ENCODE data around the gene SLC25A47.

The SLC25A47 gene

DNA sequence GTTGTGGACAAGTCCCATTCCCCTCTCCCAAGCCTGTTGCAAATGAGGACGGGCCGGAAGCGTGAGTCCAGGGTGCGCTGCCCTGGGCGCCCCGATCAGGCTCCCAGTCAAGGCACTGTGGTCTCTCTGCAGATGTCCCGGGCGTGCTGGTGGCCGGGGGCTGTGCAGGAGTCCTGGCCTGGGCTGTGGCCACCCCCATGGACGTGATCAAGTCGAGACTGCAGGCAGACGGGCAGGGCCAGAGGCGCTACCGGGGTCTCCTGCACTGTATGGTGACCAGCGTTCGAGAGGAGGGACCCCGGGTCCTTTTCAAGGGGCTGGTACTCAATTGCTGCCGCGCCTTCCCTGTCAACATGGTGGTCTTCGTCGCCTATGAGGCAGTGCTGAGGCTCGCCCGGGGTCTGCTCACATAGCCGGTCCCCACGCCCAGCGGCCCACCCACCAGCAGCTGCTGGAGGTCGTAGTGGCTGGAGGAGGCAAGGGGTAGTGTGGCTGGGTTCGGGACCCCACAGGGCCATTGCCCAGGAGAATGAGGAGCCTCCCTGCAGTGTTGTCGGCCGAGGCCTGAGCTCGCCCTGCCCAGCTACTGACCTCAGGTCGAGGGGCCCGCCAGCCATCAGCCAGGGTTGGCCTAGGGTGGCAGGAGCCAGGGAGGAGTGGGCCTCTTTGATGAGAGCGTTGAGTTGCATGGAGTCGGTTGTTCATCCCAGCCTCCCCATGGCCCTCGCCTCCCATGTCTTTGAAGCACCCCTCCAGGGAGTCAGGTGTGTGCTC, 6.3 kb downstream of the SLC25A47 start:
- no peaks in the 10 kb centered on the region for H3K9me3 ChIP-seq (ENCODE audit: control insufficient read depth, insufficient read depth, low read depth, low read length)
- peaks cover 15% of the 10 kb centered on the region for H3K36me3 ChIP-seq (ENCODE audit: control insufficient read depth, insufficient read depth, low read length)

GRCh38 chr14:100330007-100330344, 6.8 kb downstream of the SLC25A47 start:
- H3K4me3 ChIP-seq (ENCODE audit: low read depth, low read length) = no peak overlapping the region
- H3K9me3 ChIP-seq (ENCODE audit: control insufficient read depth, insufficient read depth, low read depth, low read length) = no peaks in the 10 kb centered on the region
- no peak overlapping the region for H3K27ac ChIP-seq (ENCODE audit: low read depth, low read length)
- H3K4me1 ChIP-seq (ENCODE audit: control insufficient read depth, insufficient read depth, low read length) = no peaks in the 10 kb centered on the region; the same call in 1 of the 2 replicates
- no peaks in the 10 kb centered on the region for H3K27me3 ChIP-seq (ENCODE audit: control insufficient read depth, insufficient read depth, low read length)
- no peak overlapping the region for H3K9ac ChIP-seq (ENCODE audit: low read length)
- peaks cover 21% of the 10 kb centered on the region for H3K36me3 ChIP-seq (ENCODE audit: control insufficient read depth, insufficient read depth, low read length)

More for the DNA sequence above, 6.3 kb downstream of the SLC25A47 start:
- H3K27ac ChIP-seq (ENCODE audit: low read depth, low read length) = no peak overlapping the region
- no peaks in the 10 kb centered on the region; the same call in 1 of the 2 replicates for H3K4me1 ChIP-seq (ENCODE audit: control insufficient read depth, insufficient read depth, low read length)
- H3K27me3 ChIP-seq (ENCODE audit: control insufficient read depth, insufficient read depth, low read length) = no peaks in the 10 kb centered on the region
- no peak overlapping the region for H3K9ac ChIP-seq (ENCODE audit: low read length)
- no peak overlapping the region for H3K4me3 ChIP-seq (ENCODE audit: low read depth, low read length)

DNA sequence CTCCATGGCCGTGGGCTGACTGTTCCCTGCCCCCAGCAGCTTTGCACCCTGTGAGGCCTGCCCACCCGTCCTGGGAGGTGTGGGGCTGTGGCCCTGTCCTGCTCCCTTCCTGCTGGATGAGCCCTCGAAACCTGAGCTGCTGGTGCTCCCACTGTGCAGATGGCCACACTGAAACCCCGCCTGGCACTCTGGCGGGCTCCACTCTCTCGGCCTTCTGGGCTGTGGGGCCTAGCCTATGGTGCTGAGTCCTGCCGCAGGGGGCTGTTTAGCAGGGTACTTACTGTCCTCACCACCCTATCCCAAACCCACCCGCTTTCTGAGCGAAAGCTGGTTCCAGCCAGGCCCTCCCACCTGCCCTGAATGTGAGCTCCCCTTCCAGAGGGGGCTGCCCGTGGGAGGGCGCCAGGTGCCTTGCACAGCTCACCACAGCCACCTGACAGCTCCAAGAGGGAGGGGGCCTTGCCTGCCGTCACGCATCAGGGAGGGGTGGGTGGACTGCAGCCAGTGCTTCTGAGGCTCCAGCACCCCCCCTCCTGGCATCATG, 7.3 kb downstream of the SLC25A47 start:
- no peaks in the 10 kb centered on the region; the same call in 1 of the 2 replicates for H3K4me1 ChIP-seq (ENCODE audit: control insufficient read depth, insufficient read depth, low read length)
- no peak overlapping the region for H3K4me3 ChIP-seq (ENCODE audit: low read depth, low read length)
- H3K36me3 ChIP-seq (ENCODE audit: control insufficient read depth, insufficient read depth, low read length) = peaks cover 24% of the 10 kb centered on the region
- H3K27ac ChIP-seq (ENCODE audit: low read depth, low read length) = no peak overlapping the region
- no peaks in the 10 kb centered on the region for H3K27me3 ChIP-seq (ENCODE audit: control insufficient read depth, insufficient read depth, low read length)
- no peaks in the 10 kb centered on the region for H3K9me3 ChIP-seq (ENCODE audit: control insufficient read depth, insufficient read depth, low read depth, low read length)
- no peak overlapping the region for H3K9ac ChIP-seq (ENCODE audit: low read length)

- Histone ChIP-seq H3K27me3 (ENCODE audit: control insufficient read depth, insufficient read depth, low read length) (no peaks in the 10 kb centered on the region), H3K36me3 (ENCODE audit: control insufficient read depth, insufficient read depth, low read length) (peaks cover 39% of the 10 kb centered on the region), H3K9ac (ENCODE audit: low read length) (no peak overlapping the region), H3K4me3 (ENCODE audit: low read depth, low read length) (no peak overlapping the region), H3K4me1 (ENCODE audit: control insufficient read depth, insufficient read depth, low read length) (no peaks in the 10 kb centered on the region; the same call in 1 of the 2 replicates), H3K27ac (ENCODE audit: low read depth, low read length) (no peak overlapping the region), H3K9me3 (ENCODE audit: control insufficient read depth, insufficient read depth, low read depth, low read length) (no peaks in the 10 kb centered on the region)
Measured at GRCh38 chr14:100332071-100332639, 9.0 kb downstream of the SLC25A47 start.

GRCh38 chr14:100332797-100333196, 9.7 kb downstream of the SLC25A47 start:
- H3K36me3 ChIP-seq (ENCODE audit: control insufficient read depth, insufficient read depth, low read length) = peaks cover 45% of the 10 kb centered on the region
- no peak overlapping the region for H3K9ac ChIP-seq (ENCODE audit: low read length)

GRCh38 chr14:100333311-100333710, 10.2 kb downstream of the SLC25A47 start:
- H3K9ac ChIP-seq (ENCODE audit: low read length) = no peak overlapping the region
- H3K4me1 ChIP-seq (ENCODE audit: control insufficient read depth, insufficient read depth, low read length) = no peaks in the 10 kb centered on the region; the same call in 1 of the 2 replicates
- H3K27me3 ChIP-seq (ENCODE audit: control insufficient read depth, insufficient read depth, low read length) = no peaks in the 10 kb centered on the region
- peaks cover 50% of the 10 kb centered on the region for H3K36me3 ChIP-seq (ENCODE audit: control insufficient read depth, insufficient read depth, low read length)
- no peak overlapping the region for H3K4me3 ChIP-seq (ENCODE audit: low read depth, low read length)
- H3K27ac ChIP-seq (ENCODE audit: low read depth, low read length) = no peak overlapping the region
- H3K9me3 ChIP-seq (ENCODE audit: control insufficient read depth, insufficient read depth, low read depth, low read length) = no peaks in the 10 kb centered on the region

More at GRCh38 chr14:100332797-100333196, 9.7 kb downstream of the SLC25A47 start:
- no peaks in the 10 kb centered on the region; the same call in 1 of the 2 replicates for H3K4me1 ChIP-seq (ENCODE audit: control insufficient read depth, insufficient read depth, low read length)
- no peaks in the 10 kb centered on the region for H3K9me3 ChIP-seq (ENCODE audit: control insufficient read depth, insufficient read depth, low read depth, low read length)
- H3K4me3 ChIP-seq (ENCODE audit: low read depth, low read length) = no peak overlapping the region
- H3K27me3 ChIP-seq (ENCODE audit: control insufficient read depth, insufficient read depth, low read length) = no peaks in the 10 kb centered on the region
- H3K27ac ChIP-seq (ENCODE audit: low read depth, low read length) = no peak overlapping the region

- no peaks in the 10 kb centered on the region for H3K9me3 ChIP-seq (ENCODE audit: control insufficient read depth, insufficient read depth, low read depth, low read length)
- no peak overlapping the region for H3K27ac ChIP-seq (ENCODE audit: low read depth, low read length)
- no peak overlapping the region for H3K4me3 ChIP-seq (ENCODE audit: low read depth, low read length)
- H3K9ac ChIP-seq (ENCODE audit: low read length) = no peak overlapping the region
- peaks cover 54% of the 10 kb centered on the region for H3K36me3 ChIP-seq (ENCODE audit: control insufficient read depth, insufficient read depth, low read length)
- H3K4me1 ChIP-seq (ENCODE audit: control insufficient read depth, insufficient read depth, low read length) = no peaks in the 10 kb centered on the region; the same call in 1 of the 2 replicates
- no peaks in the 10 kb centered on the region for H3K27me3 ChIP-seq (ENCODE audit: control insufficient read depth, insufficient read depth, low read length)
Measured at GRCh38 chr14:100333827-100334226, 10.7 kb downstream of the SLC25A47 start.

GRCh38 chr14:100334904-100335303, 11.8 kb downstream of the SLC25A47 start:
- H3K9ac ChIP-seq (ENCODE audit: low read length) = no peak overlapping the region
- no peaks in the 10 kb centered on the region for H3K9me3 ChIP-seq (ENCODE audit: control insufficient read depth, insufficient read depth, low read depth, low read length)
- peaks cover 62% of the 10 kb centered on the region for H3K36me3 ChIP-seq (ENCODE audit: control insufficient read depth, insufficient read depth, low read length)
- H3K27me3 ChIP-seq (ENCODE audit: control insufficient read depth, insufficient read depth, low read length) = no peaks in the 10 kb centered on the region
- no peak overlapping the region for H3K27ac ChIP-seq (ENCODE audit: low read depth, low read length)
- no peaks in the 10 kb centered on the region; the same call in 1 of the 2 replicates for H3K4me1 ChIP-seq (ENCODE audit: control insufficient read depth, insufficient read depth, low read length)
- H3K4me3 ChIP-seq (ENCODE audit: low read depth, low read length) = no peak overlapping the region

GRCh38 chr14:100336618-100337530, 13.7 kb downstream of the SLC25A47 start:
- Histone ChIP-seq H3K27me3 (ENCODE audit: control insufficient read depth, insufficient read depth, low read length) (no peaks in the 10 kb centered on the region), H3K4me3 (ENCODE audit: low read depth, low read length) (no peak overlapping the region), H3K36me3 (ENCODE audit: control insufficient read depth, insufficient read depth, low read length) (peaks cover 82% of the 10 kb centered on the region), H3K4me1 (ENCODE audit: control insufficient read depth, insufficient read depth, low read length) (no peaks in the 10 kb centered on the region), H3K27ac (ENCODE audit: low read depth, low read length) (no peak overlapping the region), H3K9me3 (ENCODE audit: control insufficient read depth, insufficient read depth, low read depth, low read length) (no peaks in the 10 kb centered on the region), H3K9ac (ENCODE audit: low read length) (no peak overlapping the region)

DNA sequence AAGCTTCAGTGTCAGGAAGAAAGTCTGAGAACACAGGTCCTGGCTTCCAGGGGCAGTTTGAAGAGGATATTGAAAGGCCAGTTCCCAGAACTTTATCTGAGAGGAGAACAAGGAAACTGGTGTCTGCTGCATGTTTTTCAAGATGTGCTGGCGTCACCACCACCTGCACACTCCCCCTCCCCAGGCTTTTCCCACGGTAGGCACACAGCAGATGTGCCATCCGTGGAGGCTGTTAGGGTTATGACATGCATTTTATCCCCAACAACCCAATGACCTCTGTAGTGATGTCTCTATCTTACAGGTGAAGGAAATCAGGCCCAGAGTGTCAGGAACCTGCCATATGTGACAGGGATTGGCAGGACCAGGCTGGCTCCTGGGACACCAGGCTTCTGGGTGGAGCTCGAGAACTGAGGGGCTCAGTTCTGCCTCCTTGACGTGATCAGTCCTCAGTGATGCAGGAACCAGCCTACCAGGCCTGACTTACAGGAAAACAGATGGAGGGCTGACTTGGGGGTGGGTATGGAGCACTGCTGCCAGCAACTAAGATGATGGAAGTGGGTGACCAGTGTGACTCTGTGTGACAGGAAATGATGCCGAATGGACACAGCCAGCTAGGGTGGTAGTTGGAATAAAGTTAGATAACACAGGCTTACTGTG, 16.8 kb downstream of the SLC25A47 start:
- H3K36me3 ChIP-seq (ENCODE audit: control insufficient read depth, insufficient read depth, low read length) = peaks cover 82% of the 10 kb centered on the region

More for the DNA sequence above, 16.8 kb downstream of the SLC25A47 start:
- Histone ChIP-seq H3K4me1 (ENCODE audit: control insufficient read depth, insufficient read depth, low read length) (no peaks in the 10 kb centered on the region), H3K9ac (ENCODE audit: low read length) (no peak overlapping the region), H3K9me3 (ENCODE audit: control insufficient read depth, insufficient read depth, low read depth, low read length) (no peaks in the 10 kb centered on the region), H3K27ac (ENCODE audit: low read depth, low read length) (no peak overlapping the region), H3K4me3 (ENCODE audit: low read depth, low read length) (no peak overlapping the region), H3K27me3 (ENCODE audit: control insufficient read depth, insufficient read depth, low read length) (no peaks in the 10 kb centered on the region)
